ENCODE measurements around the gene PDCD1LG2. TPM values are rescaled to one million over a fixed set of nuclear protein-coding genes. Genes with fewer than 3 reads are reported as not detected.
"Not testable (repeated sequence)": the region's sequence is repeated elsewhere in the genome, so short reads cannot be mapped to it uniquely, and the experiment has no call there.

PDCD1LG2 gene
- total RNA-seq, 2 donors from 2014 or later = 2.2 to 2.9 TPM

GRCh38 chr9:5577225-5577624 is 66.9 kb downstream of the PDCD1LG2 start:
- no peaks in the 10 kb centered on the region for H3K9me3 ChIP-seq
- no peak for TF ChIP-seq CTCF (IDR thresholded peaks at IDR 0.05)
- no peak for DNase-seq (ENCODE audit: low spot score)
- H3K27ac ChIP-seq = no peak overlapping the region
- no peak overlapping the region for H3K4me3 ChIP-seq
- no peaks in the 10 kb centered on the region for H3K27me3 ChIP-seq
- H3K36me3 ChIP-seq = no peaks in the 10 kb centered on the region
- H3K4me1 ChIP-seq = peaks cover 0 to 18% of the 10 kb centered on the region in 2 donors

GRCh38 chr9:5578018-5578697 is 67.8 kb downstream of the PDCD1LG2 start:
- Histone ChIP-seq H3K9me3 (no peaks in the 10 kb centered on the region), H3K27me3 (no peaks in the 10 kb centered on the region), H3K4me3 (no peak overlapping the region), H3K27ac (no peak overlapping the region), H3K36me3 (no peaks in the 10 kb centered on the region), H3K4me1 (peaks cover 0 to 22% of the 10 kb centered on the region in 2 donors)
- DNase-seq (ENCODE audit: low spot score) = no peak
- TF ChIP-seq CTCF (IDR thresholded peaks at IDR 0.05) = no peak

- no peak for DNase-seq (ENCODE audit: low spot score)
- Histone ChIP-seq H3K27me3 (no peaks in the 10 kb centered on the region), H3K4me3 (no peak overlapping the region), H3K9me3 (no peaks in the 10 kb centered on the region), H3K27ac (no peak overlapping the region), H3K4me1 (peaks cover 0 to 26% of the 10 kb centered on the region in 2 donors), H3K36me3 (no peaks in the 10 kb centered on the region)
- no peak for TF ChIP-seq CTCF (IDR thresholded peaks at IDR 0.05)
Measured at GRCh38 chr9:5578698-5579085, 68.4 kb downstream of the PDCD1LG2 start.

- no peak overlapping the region for H3K4me3 ChIP-seq
- no peak for DNase-seq (ENCODE audit: low spot score)
- H3K27me3 ChIP-seq = no peaks in the 10 kb centered on the region
- TF ChIP-seq CTCF (IDR thresholded peaks at IDR 0.05) = no peak
- no peak overlapping the region for H3K27ac ChIP-seq
- H3K9me3 ChIP-seq = no peaks in the 10 kb centered on the region
- peaks cover 0 to 26% of the 10 kb centered on the region in 2 donors for H3K4me1 ChIP-seq
- no peaks in the 10 kb centered on the region for H3K36me3 ChIP-seq
Measured at GRCh38 chr9:5579881-5580280, 69.5 kb downstream of the PDCD1LG2 start.

- H3K4me3 ChIP-seq = no peak overlapping the region
- no peaks in the 10 kb centered on the region for H3K9me3 ChIP-seq
- TF ChIP-seq CTCF (IDR thresholded peaks at IDR 0.05) = no peak
- no peaks in the 10 kb centered on the region for H3K27me3 ChIP-seq
- no peak for DNase-seq (ENCODE audit: low spot score)
- no peaks in the 10 kb centered on the region for H3K36me3 ChIP-seq
- peaks cover 0 to 26% of the 10 kb centered on the region in 2 donors for H3K4me1 ChIP-seq
- H3K27ac ChIP-seq = no peak overlapping the region
Measured at GRCh38 chr9:5580650-5581049, 70.3 kb downstream of the PDCD1LG2 start.

GRCh38 chr9:5581706-5582105 is 71.4 kb downstream of the PDCD1LG2 start:
- not testable (repeated sequence) for DNase-seq (ENCODE audit: low spot score); H3K36me3 ChIP-seq; H3K27me3 ChIP-seq; H3K4me3 ChIP-seq; H3K9me3 ChIP-seq; H3K27ac ChIP-seq
- peaks cover 0 to 26% of the 10 kb centered on the region in 2 donors for H3K4me1 ChIP-seq
